GM23338 (cell line): ENCODE results near the gene PARVB. TPM values are rescaled to one million over a fixed set of nuclear protein-coding genes. Genes with fewer than 3 reads are reported as not detected.

Experiments used
- ATAC-seq: fragments of 200-7000 bp; cut with Tn5 transposase; 3 replicates; pipeline ENCODE4 v1.9.1; 2020
- DNase-seq: peaks from one replicate; pipeline ENCODE4 v3.0.0-alpha.2; 2015; ENCODE audit warnings: low spot score
- H2AFZ ChIP-seq: fragments of 200-600 bp; sonication (generic); 2 replicates; pipeline ENCODE4 v1.8.0; 2016; ENCODE audit warnings: antibody characterized with exemption, mild to moderate bottlenecking, moderate library complexity
- H3F3A ChIP-seq: fragments of 200-600 bp; sonication (generic); replicated peaks from 2 replicates; pipeline ENCODE4 v1.8.0; 2017; ENCODE audit warnings: antibody characterized with exemption, mixed run types, low read depth
- H3K27ac ChIP-seq: fragments of 200-600 bp; sonication (generic); 2 replicates; pipeline ENCODE4 v1.6.1; 2016; ENCODE audit warnings: low read depth
- H3K27me3 ChIP-seq: fragments of 200-600 bp; sonication (generic); 2 replicates; pipeline ENCODE4 v1.8.0; 2016; ENCODE audit warnings: mild to moderate bottlenecking, mixed run types, moderate library complexity; ENCODE audit not compliant: insufficient read depth
- H3K36me3 ChIP-seq: fragments of 200-600 bp; sonication (generic); 2 replicates; pipeline ENCODE4 v1.8.0; 2016; ENCODE audit warnings: mild to moderate bottlenecking; ENCODE audit not compliant: insufficient read depth
- H3K4me1 ChIP-seq: fragments of 200-600 bp; sonication (generic); 2 replicates; pipeline ENCODE4 v1.8.0; 2016; ENCODE audit warnings: mild to moderate bottlenecking, moderate library complexity; ENCODE audit not compliant: insufficient read depth
- H3K4me2 ChIP-seq: fragments of 200-600 bp; sonication (generic); 2 replicates; pipeline ENCODE4 v1.7.1; 2017; ENCODE audit warnings: mixed run types
- H3K4me3 ChIP-seq: fragments of 200-600 bp; sonication (generic); 2 replicates; pipeline ENCODE4 v1.6.1; 2016; ENCODE audit warnings: mixed run types
- H3K79me2 ChIP-seq: fragments of 200-600 bp; sonication (generic); replicated peaks from 2 replicates; pipeline ENCODE4 v1.8.0; 2017; ENCODE audit warnings: mild to moderate bottlenecking; ENCODE audit not compliant: insufficient read depth
- H3K9me2 ChIP-seq: fragments of 200-600 bp; sonication (generic); 2 replicates; pipeline ENCODE4 v1.8.0; 2017; ENCODE audit not compliant: insufficient read depth
- H4K20me1 ChIP-seq: fragments of 200-600 bp; sonication (generic); replicated peaks from 2 replicates; pipeline ENCODE4 v1.8.0; 2017; ENCODE audit warnings: mild to moderate bottlenecking; ENCODE audit not compliant: insufficient read depth
- H3K27ac Mint-ChIP-seq: 2 replicates; pipeline ENCODE4 v1.8.0; 2020; ENCODE audit warnings: inconsistent platforms, mild to moderate bottlenecking, moderate library complexity, mixed read lengths
- H3K27me3 Mint-ChIP-seq: 3 replicates; pipeline ENCODE4 v1.8.0; 2022; ENCODE audit warnings: low read depth, mild to moderate bottlenecking, moderate library complexity, mixed read lengths, inconsistent platforms; ENCODE audit not compliant: insufficient read depth, poor library complexity
- H3K36me3 Mint-ChIP-seq: 3 replicates; pipeline ENCODE4 v1.8.0; 2021; ENCODE audit warnings: low read depth, mild to moderate bottlenecking, inconsistent platforms, moderate library complexity, mixed read lengths
- H3K4me1 Mint-ChIP-seq: 3 replicates; pipeline ENCODE4 v1.8.0; 2020; ENCODE audit warnings: mild to moderate bottlenecking, inconsistent platforms, mixed read lengths
- H3K4me3 Mint-ChIP-seq: 3 replicates; pipeline ENCODE4 v1.8.0; 2021; ENCODE audit warnings: moderate library complexity, mild to moderate bottlenecking, inconsistent platforms, mixed read lengths
- H3K9me3 Mint-ChIP-seq: 3 replicates; pipeline ENCODE4 v1.8.0; 2020; ENCODE audit warnings: moderate library complexity, mild to moderate bottlenecking, inconsistent platforms, mixed read lengths
- CREB1 ChIP-seq: fragments of 250-450 bp; sonication (Bioruptor Pico); IDR thresholded peaks from 2 replicates; pipeline ENCODE4 v1.5.0; 2020; ENCODE audit warnings: low read depth, mild to moderate bottlenecking, moderate library complexity
- EZH2phosphoT487 ChIP-seq: fragments of 200-600 bp; sonication (generic); IDR thresholded peaks from one replicate; pipeline ENCODE4 v1.8.1; 2018; ENCODE audit warnings: antibody characterized with exemption; ENCODE audit not compliant: unreplicated experiment
- NANOG ChIP-seq: IDR thresholded peaks from 2 replicates; pipeline ENCODE4 v1.6.1; 2016; ENCODE audit warnings: antibody characterized with exemption, borderline replicate concordance
- POLR2AphosphoS5 ChIP-seq: IDR thresholded peaks from 2 replicates; pipeline ENCODE4 v1.6.1; 2016; ENCODE audit warnings: antibody characterized with exemption, low read depth
- ZNF114 ChIP-seq: fragments of 250-450 bp; sonication (Bioruptor Pico); IDR thresholded peaks from 2 replicates; pipeline ENCODE4 v1.5.0; 2020; ENCODE audit warnings: mild to moderate bottlenecking, moderate library complexity
- ZNF331 ChIP-seq: fragments of 250-450 bp; sonication (Bioruptor Pico); IDR thresholded peaks from 2 replicates; pipeline ENCODE4 v1.5.0; 2020; ENCODE audit warnings: low read depth, mild to moderate bottlenecking, moderate library complexity
- polyA plus RNA-seq: library from polyadenylated mRNA; unstranded; fragments of >200 nt; fragmentation: Nextera tagmentation; extraction: Ambion mirVana; gene quantifications from 2 replicates; pipeline ENCODE4 v1.2.1, GENCODE V29; 2016
- total RNA-seq: library from RNA; depleted of rRNA; stranded (reverse); fragments of >200 nt; shearing (Covaris generic); gene quantifications from 2 replicates; pipeline ENCODE4 v1.2.3, GENCODE V29; 2014
- TF ChIP-seq, protein P1 (sequence below): fragments of 250-450 bp; sonication (Bioruptor Pico); IDR thresholded peaks from 2 replicates; pipeline ENCODE4 v1.5.0; 2020; ENCODE audit warnings: mild to moderate bottlenecking, moderate library complexity
- TF ChIP-seq, protein P2 (sequence below): IDR thresholded peaks from one replicate; pipeline ENCODE4 v1.6.1; 2018; ENCODE audit warnings: antibody characterized with exemption; ENCODE audit not compliant: unreplicated experiment

Gene PARVB
- total and polyA plus RNA-seq, 2 experiments from 2014 or later, result 4.3 to 7.7 TPM

DNA sequence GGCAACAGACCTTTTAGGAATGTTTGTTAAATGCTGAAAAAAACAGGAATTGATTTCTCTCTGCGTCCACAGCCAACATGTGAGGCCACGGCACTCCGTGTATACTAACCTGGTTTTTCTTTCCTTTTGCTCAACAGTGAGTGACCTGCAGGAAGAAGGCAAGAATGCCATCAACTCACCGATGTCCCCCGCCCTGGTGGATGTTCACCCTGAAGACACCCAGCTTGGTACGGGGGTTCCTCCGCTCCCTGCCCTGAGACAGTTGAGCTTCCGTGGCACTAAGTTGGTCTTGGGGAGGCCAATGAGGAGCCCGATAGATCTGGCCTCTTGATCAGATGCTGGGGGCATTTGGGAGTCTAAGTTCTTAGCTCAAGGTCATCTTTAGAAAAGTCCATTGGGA is 69.7 kb downstream of the PARVB start:
- no peaks in the 10 kb centered on the region; the same call in 1 of the 2 replicates for H3K36me3 ChIP-seq
- no peak overlapping the region for H3K4me2 ChIP-seq
- Mint-ChIP-seq H3K9me3 (no peaks in the 10 kb centered on the region), H3K4me1 (peaks cover 9% of the 10 kb centered on the region), H3K27me3 (peaks cover 12% of the 10 kb centered on the region), H3K27ac (no peak overlapping the region), H3K36me3 (0 out of 3 replicates have a peak, but pooled peaks cover 2% of the 10 kb centered on the region), H3K4me3 (no peak overlapping the region)
- H3K9me2 ChIP-seq, result no peaks in the 10 kb centered on the region
- ATAC-seq (no peak), DNase-seq (no peak)
- H3K4me3 ChIP-seq, result no peak overlapping the region
- no peak overlapping the region for H3K27ac ChIP-seq
- H2AFZ ChIP-seq, result no peak overlapping the region
- no peaks in the 10 kb centered on the region for H3K79me2 ChIP-seq
- H3K27me3 ChIP-seq, result no peaks in the 10 kb centered on the region
- no peaks in the 10 kb centered on the region for H3K4me1 ChIP-seq
- H4K20me1 ChIP-seq, result no peaks in the 10 kb centered on the region
- TF ChIP-seq POLR2AphosphoS5, result no peak
- TF ChIP-seq, protein P1, sequence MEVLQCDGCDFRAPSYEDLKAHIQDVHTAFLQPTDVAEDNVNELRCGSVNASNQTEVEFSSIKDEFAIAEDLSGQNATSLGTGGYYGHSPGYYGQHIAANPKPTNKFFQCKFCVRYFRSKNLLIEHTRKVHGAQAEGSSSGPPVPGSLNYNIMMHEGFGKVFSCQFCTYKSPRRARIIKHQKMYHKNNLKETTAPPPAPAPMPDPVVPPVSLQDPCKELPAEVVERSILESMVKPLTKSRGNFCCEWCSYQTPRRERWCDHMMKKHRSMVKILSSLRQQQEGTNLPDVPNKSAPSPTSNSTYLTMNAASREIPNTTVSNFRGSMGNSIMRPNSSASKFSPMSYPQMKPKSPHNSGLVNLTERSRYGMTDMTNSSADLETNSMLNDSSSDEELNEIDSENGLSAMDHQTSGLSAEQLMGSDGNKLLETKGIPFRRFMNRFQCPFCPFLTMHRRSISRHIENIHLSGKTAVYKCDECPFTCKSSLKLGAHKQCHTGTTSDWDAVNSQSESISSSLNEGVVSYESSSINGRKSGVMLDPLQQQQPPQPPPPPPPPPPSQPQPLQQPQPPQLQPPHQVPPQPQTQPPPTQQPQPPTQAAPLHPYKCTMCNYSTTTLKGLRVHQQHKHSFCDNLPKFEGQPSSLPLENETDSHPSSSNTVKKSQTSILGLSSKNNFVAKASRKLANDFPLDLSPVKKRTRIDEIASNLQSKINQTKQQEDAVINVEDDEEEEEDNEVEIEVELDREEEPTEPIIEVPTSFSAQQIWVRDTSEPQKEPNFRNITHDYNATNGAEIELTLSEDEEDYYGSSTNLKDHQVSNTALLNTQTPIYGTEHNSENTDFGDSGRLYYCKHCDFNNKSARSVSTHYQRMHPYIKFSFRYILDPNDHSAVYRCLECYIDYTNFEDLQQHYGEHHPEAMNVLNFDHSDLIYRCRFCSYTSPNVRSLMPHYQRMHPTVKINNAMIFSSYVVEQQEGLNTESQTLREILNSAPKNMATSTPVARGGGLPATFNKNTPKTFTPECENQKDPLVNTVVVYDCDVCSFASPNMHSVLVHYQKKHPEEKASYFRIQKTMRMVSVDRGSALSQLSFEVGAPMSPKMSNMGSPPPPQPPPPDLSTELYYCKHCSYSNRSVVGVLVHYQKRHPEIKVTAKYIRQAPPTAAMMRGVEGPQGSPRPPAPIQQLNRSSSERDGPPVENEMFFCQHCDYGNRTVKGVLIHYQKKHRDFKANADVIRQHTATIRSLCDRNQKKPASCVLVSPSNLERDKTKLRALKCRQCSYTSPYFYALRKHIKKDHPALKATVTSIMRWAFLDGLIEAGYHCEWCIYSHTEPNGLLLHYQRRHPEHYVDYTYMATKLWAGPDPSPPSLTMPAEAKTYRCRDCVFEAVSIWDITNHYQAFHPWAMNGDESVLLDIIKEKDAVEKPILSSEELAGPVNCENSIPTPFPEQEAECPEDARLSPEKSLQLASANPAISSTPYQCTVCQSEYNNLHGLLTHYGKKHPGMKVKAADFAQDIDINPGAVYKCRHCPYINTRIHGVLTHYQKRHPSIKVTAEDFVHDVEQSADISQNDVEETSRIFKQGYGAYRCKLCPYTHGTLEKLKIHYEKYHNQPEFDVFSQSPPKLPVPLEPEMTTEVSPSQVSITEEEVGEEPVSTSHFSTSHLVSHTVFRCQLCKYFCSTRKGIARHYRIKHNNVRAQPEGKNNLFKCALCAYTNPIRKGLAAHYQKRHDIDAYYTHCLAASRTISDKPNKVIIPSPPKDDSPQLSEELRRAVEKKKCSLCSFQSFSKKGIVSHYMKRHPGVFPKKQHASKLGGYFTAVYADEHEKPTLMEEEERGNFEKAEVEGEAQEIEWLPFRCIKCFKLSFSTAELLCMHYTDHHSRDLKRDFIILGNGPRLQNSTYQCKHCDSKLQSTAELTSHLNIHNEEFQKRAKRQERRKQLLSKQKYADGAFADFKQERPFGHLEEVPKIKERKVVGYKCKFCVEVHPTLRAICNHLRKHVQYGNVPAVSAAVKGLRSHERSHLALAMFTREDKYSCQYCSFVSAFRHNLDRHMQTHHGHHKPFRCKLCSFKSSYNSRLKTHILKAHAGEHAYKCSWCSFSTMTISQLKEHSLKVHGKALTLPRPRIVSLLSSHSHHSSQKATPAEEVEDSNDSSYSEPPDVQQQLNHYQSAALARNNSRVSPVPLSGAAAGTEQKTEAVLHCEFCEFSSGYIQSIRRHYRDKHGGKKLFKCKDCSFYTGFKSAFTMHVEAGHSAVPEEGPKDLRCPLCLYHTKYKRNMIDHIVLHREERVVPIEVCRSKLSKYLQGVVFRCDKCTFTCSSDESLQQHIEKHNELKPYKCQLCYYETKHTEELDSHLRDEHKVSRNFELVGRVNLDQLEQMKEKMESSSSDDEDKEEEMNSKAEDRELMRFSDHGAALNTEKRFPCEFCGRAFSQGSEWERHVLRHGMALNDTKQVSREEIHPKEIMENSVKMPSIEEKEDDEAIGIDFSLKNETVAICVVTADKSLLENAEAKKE (CRISPR knock-in tag), result no peak
- TF ChIP-seq, protein P2, sequence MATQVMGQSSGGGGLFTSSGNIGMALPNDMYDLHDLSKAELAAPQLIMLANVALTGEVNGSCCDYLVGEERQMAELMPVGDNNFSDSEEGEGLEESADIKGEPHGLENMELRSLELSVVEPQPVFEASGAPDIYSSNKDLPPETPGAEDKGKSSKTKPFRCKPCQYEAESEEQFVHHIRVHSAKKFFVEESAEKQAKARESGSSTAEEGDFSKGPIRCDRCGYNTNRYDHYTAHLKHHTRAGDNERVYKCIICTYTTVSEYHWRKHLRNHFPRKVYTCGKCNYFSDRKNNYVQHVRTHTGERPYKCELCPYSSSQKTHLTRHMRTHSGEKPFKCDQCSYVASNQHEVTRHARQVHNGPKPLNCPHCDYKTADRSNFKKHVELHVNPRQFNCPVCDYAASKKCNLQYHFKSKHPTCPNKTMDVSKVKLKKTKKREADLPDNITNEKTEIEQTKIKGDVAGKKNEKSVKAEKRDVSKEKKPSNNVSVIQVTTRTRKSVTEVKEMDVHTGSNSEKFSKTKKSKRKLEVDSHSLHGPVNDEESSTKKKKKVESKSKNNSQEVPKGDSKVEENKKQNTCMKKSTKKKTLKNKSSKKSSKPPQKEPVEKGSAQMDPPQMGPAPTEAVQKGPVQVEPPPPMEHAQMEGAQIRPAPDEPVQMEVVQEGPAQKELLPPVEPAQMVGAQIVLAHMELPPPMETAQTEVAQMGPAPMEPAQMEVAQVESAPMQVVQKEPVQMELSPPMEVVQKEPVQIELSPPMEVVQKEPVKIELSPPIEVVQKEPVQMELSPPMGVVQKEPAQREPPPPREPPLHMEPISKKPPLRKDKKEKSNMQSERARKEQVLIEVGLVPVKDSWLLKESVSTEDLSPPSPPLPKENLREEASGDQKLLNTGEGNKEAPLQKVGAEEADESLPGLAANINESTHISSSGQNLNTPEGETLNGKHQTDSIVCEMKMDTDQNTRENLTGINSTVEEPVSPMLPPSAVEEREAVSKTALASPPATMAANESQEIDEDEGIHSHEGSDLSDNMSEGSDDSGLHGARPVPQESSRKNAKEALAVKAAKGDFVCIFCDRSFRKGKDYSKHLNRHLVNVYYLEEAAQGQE, result no peak
- TF ChIP-seq ZNF114 (CRISPR knock-in tag), result no peak
- no peak for TF ChIP-seq NANOG
- no peak for TF ChIP-seq ZNF331 (CRISPR knock-in tag)
- TF ChIP-seq CREB1 (CRISPR knock-in tag), result no peak
- no peak for TF ChIP-seq EZH2phosphoT487
- no peaks in the 10 kb centered on the region for H3F3A ChIP-seq
